Measurements from ENCODE around the gene BABAM1. TPM values are rescaled to one million over a fixed set of nuclear protein-coding genes. Genes with fewer than 3 reads are reported as not detected.

Gene BABAM1
- total RNA-seq, 1 donor from 2014 or later: 59.7 TPM

DNA sequence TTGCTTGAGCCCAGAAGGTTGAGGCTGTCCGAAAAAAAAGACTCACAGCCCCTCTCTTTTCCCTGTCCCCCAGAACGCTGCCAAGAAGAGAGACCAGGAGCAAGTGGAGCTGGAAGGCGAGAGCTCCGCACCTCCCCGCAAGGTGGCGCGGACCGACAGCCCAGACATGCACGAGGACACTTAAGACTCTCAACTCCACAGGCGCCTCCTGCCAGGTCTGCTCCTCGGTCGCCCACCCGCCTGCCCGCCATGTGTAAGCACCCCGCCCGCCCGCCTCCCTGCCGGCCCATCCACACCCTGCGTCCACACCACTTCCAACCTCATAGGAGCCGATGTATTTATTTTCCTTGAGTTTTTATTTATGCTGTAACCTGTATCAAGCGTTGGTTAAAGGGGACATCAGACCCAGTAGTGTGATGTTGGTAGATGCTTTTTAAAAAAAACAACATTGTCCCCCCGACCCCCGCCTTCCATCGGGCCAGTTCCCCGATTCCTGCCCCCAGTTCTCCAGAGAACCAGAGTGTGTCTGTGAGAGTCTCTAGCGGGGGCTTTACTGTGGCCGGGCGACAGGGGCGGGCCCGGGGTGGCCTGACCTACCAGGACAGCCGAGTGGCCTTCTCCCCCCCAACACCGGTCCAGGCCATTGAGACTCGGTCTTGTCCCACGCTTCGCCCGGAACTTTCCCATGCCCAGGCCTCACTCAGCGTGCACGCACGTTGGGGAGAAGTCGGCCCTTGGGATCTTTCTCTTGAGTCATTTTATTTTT lies 52.4 kb downstream of the BABAM1 start:
- Histone ChIP-seq H3K27ac (no peak overlapping the region), H3K27me3 (no peaks in the 10 kb centered on the region), H3K4me3 (no peak overlapping the region), H3K4me1 (peaks cover 14% of the 10 kb centered on the region), H3K36me3 (peaks cover 0 to 37% of the 10 kb centered on the region in 2 donors), H3K9me3 (no peaks in the 10 kb centered on the region)
- TF ChIP-seq POLR2A (IDR thresholded peaks at IDR 0.05) (no peak), POLR2AphosphoS5 (IDR thresholded peaks at IDR 0.05; ENCODE audit: insufficient read depth in 1 of 2, low read depth in 1 of 2) (no peak)
- TF ChIP-seq, protein P1, sequence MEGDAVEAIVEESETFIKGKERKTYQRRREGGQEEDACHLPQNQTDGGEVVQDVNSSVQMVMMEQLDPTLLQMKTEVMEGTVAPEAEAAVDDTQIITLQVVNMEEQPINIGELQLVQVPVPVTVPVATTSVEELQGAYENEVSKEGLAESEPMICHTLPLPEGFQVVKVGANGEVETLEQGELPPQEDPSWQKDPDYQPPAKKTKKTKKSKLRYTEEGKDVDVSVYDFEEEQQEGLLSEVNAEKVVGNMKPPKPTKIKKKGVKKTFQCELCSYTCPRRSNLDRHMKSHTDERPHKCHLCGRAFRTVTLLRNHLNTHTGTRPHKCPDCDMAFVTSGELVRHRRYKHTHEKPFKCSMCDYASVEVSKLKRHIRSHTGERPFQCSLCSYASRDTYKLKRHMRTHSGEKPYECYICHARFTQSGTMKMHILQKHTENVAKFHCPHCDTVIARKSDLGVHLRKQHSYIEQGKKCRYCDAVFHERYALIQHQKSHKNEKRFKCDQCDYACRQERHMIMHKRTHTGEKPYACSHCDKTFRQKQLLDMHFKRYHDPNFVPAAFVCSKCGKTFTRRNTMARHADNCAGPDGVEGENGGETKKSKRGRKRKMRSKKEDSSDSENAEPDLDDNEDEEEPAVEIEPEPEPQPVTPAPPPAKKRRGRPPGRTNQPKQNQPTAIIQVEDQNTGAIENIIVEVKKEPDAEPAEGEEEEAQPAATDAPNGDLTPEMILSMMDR (IDR thresholded peaks at IDR 0.05): no peak
- intact Hi-C loops (cut with DNase I): no loop called here
- DNase-seq (ENCODE audit: extremely low spot score in 2 of 2): no peak

DNA sequence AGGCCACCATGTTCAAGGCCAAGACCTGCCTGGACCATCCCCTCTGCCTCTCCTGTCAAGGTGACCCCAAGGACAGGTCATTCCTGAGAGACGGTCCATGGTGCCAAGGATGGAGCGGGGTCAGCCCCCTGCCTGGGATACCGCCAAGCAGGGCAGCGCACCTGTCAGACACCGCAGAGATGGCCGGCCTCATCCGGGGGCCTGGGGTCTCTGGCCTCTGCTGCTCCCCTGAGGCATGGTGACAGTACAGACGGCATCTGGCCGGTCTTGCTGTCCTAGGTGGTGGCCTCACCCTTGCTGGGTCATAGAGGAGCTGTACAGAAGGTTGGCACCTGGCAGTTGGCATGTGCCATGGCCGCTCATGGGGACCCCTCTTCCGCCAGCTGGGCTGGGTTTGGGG lies 53.2 kb downstream of the BABAM1 start:
- no peak for DNase-seq (ENCODE audit: extremely low spot score in 2 of 2)
- Histone ChIP-seq H3K27me3 (no peaks in the 10 kb centered on the region), H3K36me3 (peaks cover 0 to 33% of the 10 kb centered on the region in 2 donors), H3K4me1 (peaks cover 14% of the 10 kb centered on the region), H3K9me3 (no peaks in the 10 kb centered on the region), H3K27ac (no peak overlapping the region), H3K4me3 (no peak overlapping the region)
- TF ChIP-seq, protein P1 (IDR thresholded peaks at IDR 0.05): no peak
- TF ChIP-seq POLR2A (IDR thresholded peaks at IDR 0.05) (no peak), POLR2AphosphoS5 (IDR thresholded peaks at IDR 0.05; ENCODE audit: insufficient read depth in 1 of 2, low read depth in 1 of 2) (no peak)
- intact Hi-C loops (cut with DNase I): no loop called here

DNA sequence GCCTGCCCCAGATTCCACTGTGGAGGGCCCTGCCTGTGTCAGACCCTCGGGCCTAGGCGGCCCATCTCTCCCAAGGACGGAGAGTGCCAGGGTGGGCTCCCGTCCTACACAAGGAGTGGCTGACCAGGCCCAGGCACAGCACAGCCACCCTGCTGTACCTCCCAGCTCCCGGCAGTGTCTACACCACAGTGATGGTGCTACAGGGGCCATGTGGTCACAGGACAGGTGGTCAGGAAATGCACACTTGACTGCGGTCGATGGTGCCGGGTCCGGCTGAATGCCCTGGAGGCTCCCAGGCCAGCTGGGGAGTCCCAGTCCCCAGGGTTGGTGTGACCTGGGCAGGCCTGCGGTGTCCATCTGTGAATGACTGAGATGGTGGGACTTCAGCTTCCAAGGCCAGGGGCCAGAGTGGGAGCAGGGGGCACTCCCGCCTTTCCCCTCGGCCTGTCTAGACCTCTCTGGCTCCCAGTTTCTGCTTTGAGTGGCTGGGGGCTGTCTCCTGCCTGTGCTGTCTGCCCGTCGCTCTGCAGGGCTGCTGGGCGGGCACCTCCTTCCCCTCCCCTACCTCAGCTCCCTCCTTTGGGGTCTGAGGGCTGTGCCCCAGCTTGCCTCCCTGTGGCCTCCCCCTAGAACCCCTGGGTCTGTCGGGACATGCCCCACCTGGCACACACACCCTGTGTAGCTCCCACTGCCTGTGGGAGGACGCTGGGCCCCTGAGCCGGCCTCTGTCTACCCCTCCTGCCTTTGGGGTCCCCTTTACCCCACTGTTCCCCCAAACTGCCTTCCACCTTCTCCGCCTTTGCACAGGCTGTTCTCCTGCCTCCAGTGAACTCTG lies 54.6 kb downstream of the BABAM1 start:
- Histone ChIP-seq H3K4me1 (peaks cover 18% of the 10 kb centered on the region), H3K27me3 (no peaks in the 10 kb centered on the region), H3K36me3 (peaks cover 0 to 21% of the 10 kb centered on the region in 2 donors), H3K27ac (no peak overlapping the region), H3K9me3 (no peaks in the 10 kb centered on the region), H3K4me3 (no peak overlapping the region)
- no peak for DNase-seq (ENCODE audit: extremely low spot score in 2 of 2)
- intact Hi-C loops (cut with DNase I): no loop called here
- TF ChIP-seq POLR2AphosphoS5 (IDR thresholded peaks at IDR 0.05; ENCODE audit: insufficient read depth in 1 of 2, low read depth in 1 of 2) (no peak), POLR2A (IDR thresholded peaks at IDR 0.05) (no peak)
- TF ChIP-seq, protein P1 (IDR thresholded peaks at IDR 0.05): no peak

DNA sequence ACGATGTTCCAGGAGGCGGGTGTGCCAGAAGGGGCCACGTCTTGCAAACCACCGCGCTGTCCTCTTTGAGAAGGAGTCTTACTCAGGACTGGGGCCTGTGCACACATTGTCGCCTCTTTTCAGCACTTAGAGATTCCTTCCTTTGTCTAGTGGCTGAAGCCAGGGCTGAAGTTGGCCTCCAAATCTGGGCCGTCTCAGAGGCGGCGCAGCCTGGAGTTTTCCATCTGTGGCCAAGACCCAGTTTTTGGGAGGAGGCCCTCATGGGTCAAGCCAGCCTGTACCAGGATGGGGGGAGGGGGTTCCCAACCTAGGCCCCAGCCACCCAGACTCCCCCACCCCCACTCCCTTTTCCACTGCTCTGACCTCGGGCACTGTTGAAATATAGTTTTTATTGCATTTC lies 55.6 kb downstream of the BABAM1 start:
- Histone ChIP-seq H3K9me3 (no peaks in the 10 kb centered on the region), H3K36me3 (peaks cover 0 to 18% of the 10 kb centered on the region in 2 donors), H3K4me1 (peaks cover 15% of the 10 kb centered on the region), H3K27me3 (no peaks in the 10 kb centered on the region), H3K4me3 (no peak overlapping the region), H3K27ac (no peak overlapping the region)
- no peak for DNase-seq (ENCODE audit: extremely low spot score in 2 of 2)
- TF ChIP-seq POLR2A (IDR thresholded peaks at IDR 0.05): no peak
- TF ChIP-seq, protein P1 (IDR thresholded peaks at IDR 0.05): no peak
- no peak for TF ChIP-seq POLR2AphosphoS5 (IDR thresholded peaks at IDR 0.05; ENCODE audit: insufficient read depth in 1 of 2, low read depth in 1 of 2)
- intact Hi-C loops (cut with DNase I): no loop called here

Measured in vagina (tissue), 2 donors.